Measurements from ENCODE around the gene PCDHA2. TPM values are rescaled to one million over a fixed set of nuclear protein-coding genes. Genes with fewer than 3 reads are reported as not detected.

PCDHA2 gene
- total and polyA plus RNA-seq, 9 of the 15 experiments (the other 6 are each of a cell fraction or from before 2014, with no cell fraction given) = not detected

- TF ChIP-seq IFI16 (CRISPR knock-in tag; IDR thresholded peaks at IDR 0.05) = no peak
- no peak for TF ChIP-seq HES1 (IDR thresholded peaks at IDR 0.05; ENCODE audit: low read depth)
- no peak for TF ChIP-seq MXI1 (IDR thresholded peaks at IDR 0.05; ENCODE audit: low read depth, low read length)
- TF ChIP-seq TCF3 (CRISPR knock-in tag; IDR thresholded peaks at IDR 0.05) = no peak
- no peak for TF ChIP-seq RNF2 (IDR thresholded peaks at IDR 0.05)
- Histone ChIP-seq H2AFZ (ENCODE audit: low read depth, low read length) (no peak overlapping the region), H3K4me3 (no peak overlapping the region), H3K9me1 (ENCODE audit: control insufficient read depth, insufficient read depth, low read length) (no peaks in the 10 kb centered on the region), H3K27ac (ENCODE audit: extremely low read depth, low read depth, low read length) (no peak overlapping the region), H3K9me3 (replicated peaks; ENCODE audit: control insufficient read depth, insufficient read depth, low read depth, low read length) (peaks cover 13% of the 10 kb centered on the region), H3K36me3 (ENCODE audit: control insufficient read depth, insufficient read depth, low read length) (no peaks in the 10 kb centered on the region), H3K79me2 (ENCODE audit: control insufficient read depth, insufficient read depth, low read length) (no peaks in the 10 kb centered on the region), H4K20me1 (replicated peaks; ENCODE audit: control insufficient read depth, insufficient read depth, low read length) (no peaks in the 10 kb centered on the region), H3K4me2 (ENCODE audit: insufficient read depth, low read length) (no peak overlapping the region), H3K27me3 (ENCODE audit: control insufficient read depth in 2 of 2, insufficient read depth in 2 of 2, low read length in 2 of 2) (no peaks in the 10 kb centered on the region), H3K4me1 (replicated peaks in 1 of 2; ENCODE audit: control insufficient read depth in 2 of 2, insufficient read depth in 2 of 2, low read length in 2 of 2) (no peaks in the 10 kb centered on the region), H3K9ac (ENCODE audit: insufficient read depth in 1 of 2, low read depth in 2 of 2, low read length in 2 of 2) (no peak overlapping the region)
- FAIRE-seq (no peak), DNase-seq (ENCODE audit: extremely low read depth in 1 of 4, low spot score in 3 of 4) (no peak), ATAC-seq (no peak)
- WGBS (ENCODE audit: insufficient coverage, low coverage, missing lambda C conversion rate) = 0% methylated on average over 4 of the region's 4 CpGs
- in situ Hi-C loops (cut with MboI) = no loop called here
- CTCF ChIA-PET (ENCODE audit: low intra/inter-chr PET ratio) = no interaction called here
- no TSS peak for BruUV-seq (replicated peaks)
- POLR2A ChIA-PET = no interaction called here
- intact Hi-C loops (cut with micrococcal nuclease) = no loop called here
Measured at GRCh38 chr5:140767444-140767843, 27.2 kb upstream of the PCDHA2 start.

- H3K79me2 ChIP-seq (ENCODE audit: control insufficient read depth, insufficient read depth, low read length) = no peaks in the 10 kb centered on the region
- no peak overlapping the region for H3K4me2 ChIP-seq (ENCODE audit: insufficient read depth, low read length)
- H3K36me3 ChIP-seq (ENCODE audit: control insufficient read depth, insufficient read depth, low read length) = no peaks in the 10 kb centered on the region
- in situ Hi-C loops (cut with MboI) (no loop called here), intact Hi-C loops (cut with micrococcal nuclease) (no loop called here)
- H3K9me1 ChIP-seq (ENCODE audit: control insufficient read depth, insufficient read depth, low read length) = no peaks in the 10 kb centered on the region
- H3K27me3 ChIP-seq (ENCODE audit: control insufficient read depth in 2 of 2, insufficient read depth in 2 of 2, low read length in 2 of 2) = no peaks in the 10 kb centered on the region
- no peaks in the 10 kb centered on the region for H3K9me3 ChIP-seq (replicated peaks; ENCODE audit: control insufficient read depth, insufficient read depth, low read depth, low read length)
- POLR2A ChIA-PET = interaction anchor here (1.0 kb wide), 1 partner anchor 14 kb away, joined by 3 read pairs; the partner anchor contains the start of gene PCDHA2
- BruUV-seq (replicated peaks) = no TSS peak
- no peak overlapping the region for H2AFZ ChIP-seq (ENCODE audit: low read depth, low read length)
- FAIRE-seq = no peak
- DNase-seq (ENCODE audit: extremely low read depth in 1 of 4, low spot score in 3 of 4) = no peak
- no peaks in the 10 kb centered on the region; a peak in 1 of 5 replicates for H3K4me1 ChIP-seq (replicated peaks in 1 of 2; ENCODE audit: control insufficient read depth in 2 of 2, insufficient read depth in 2 of 2, low read length in 2 of 2)
- CTCF ChIA-PET (ENCODE audit: low intra/inter-chr PET ratio) = no interaction called here
- no peak overlapping the region for H3K4me3 ChIP-seq
- H3K27ac ChIP-seq (ENCODE audit: extremely low read depth, low read depth, low read length) = no peak overlapping the region
- no peak overlapping the region for H3K9ac ChIP-seq (ENCODE audit: insufficient read depth in 1 of 2, low read depth in 2 of 2, low read length in 2 of 2)
- H4K20me1 ChIP-seq (replicated peaks; ENCODE audit: control insufficient read depth, insufficient read depth, low read length) = no peaks in the 10 kb centered on the region
- no peak for ATAC-seq
- 6% methylated on average over 1 of the region's 1 CpG for WGBS (ENCODE audit: insufficient coverage, low coverage, missing lambda C conversion rate)
- no peak for TF ChIP-seq XRCC5 (IDR thresholded peaks at IDR 0.05; ENCODE audit: low read depth, low read length)
- TF ChIP-seq ESRRA (IDR thresholded peaks at IDR 0.05; ENCODE audit: borderline replicate concordance, low read depth) = no peak
- no peak for TF ChIP-seq BRF2 (IDR thresholded peaks at IDR 0.05; ENCODE audit: borderline replicate concordance, insufficient read depth, insufficient read length)
- TF ChIP-seq MAX (CRISPR knock-in tag; IDR thresholded peaks at IDR 0.05) = no peak
- TF ChIP-seq NBN (IDR thresholded peaks at IDR 0.05; ENCODE audit: low read depth) = no peak
- no peak for TF ChIP-seq ZFP1 (CRISPR knock-in tag; IDR thresholded peaks at IDR 0.05)
- no peak for TF ChIP-seq MCM2 (IDR thresholded peaks at IDR 0.05; ENCODE audit: low read depth)
- TF ChIP-seq GABPB1 (CRISPR knock-in tag; IDR thresholded peaks at IDR 0.05) = no peak
- TF ChIP-seq ID3 (CRISPR knock-in tag; IDR thresholded peaks at IDR 0.05) = no peak
- TF ChIP-seq ID3 (tag; IDR thresholded peaks at IDR 0.05) = no peak
- TF ChIP-seq ZNF232 (CRISPR knock-in tag; IDR thresholded peaks at IDR 0.05) = no peak
- TF ChIP-seq RBM17 (IDR thresholded peaks at IDR 0.05; ENCODE audit: borderline replicate concordance, low read depth, low read length) = no peak
Measured at GRCh38 chr5:140780512-140780911, 14.1 kb upstream of the PCDHA2 start.

Measured in K562 (cell line).